NCI-H460 (cell line): ENCODE results near the gene MTG2. TPM values are rescaled to one million over a fixed set of nuclear protein-coding genes. Genes with fewer than 3 reads are reported as not detected.

Experiments
- DNase-seq: peaks from one replicate; pipeline ENCODE4 v3.0.0-alpha.2; 2016; ENCODE audit warnings: low read depth; ENCODE audit errors: extremely low read depth
- total RNA-seq: library from RNA; depleted of rRNA; stranded (reverse); fragments of >200 nt; shearing (Covaris generic); gene quantifications from 2 replicates; pipeline ENCODE4 v1.2.3, GENCODE V29; 2014

MTG2 gene
- total RNA-seq, 1 experiment from 2014 or later, result 42.3 TPM

GRCh38 chr20:62228982-62229545 lies 46.2 kb downstream of the MTG2 start:
- no peak for DNase-seq

GRCh38 chr20:62229667-62230066 lies 46.8 kb downstream of the MTG2 start:
- no peak for DNase-seq

GRCh38 chr20:62230276-62230675 lies 47.4 kb downstream of the MTG2 start:
- no peak for DNase-seq

GRCh38 chr20:62230696-62231095 lies 47.9 kb downstream of the MTG2 start:
- no peak for DNase-seq

GRCh38 chr20:62231292-62231691 lies 48.5 kb downstream of the MTG2 start:
- no peak for DNase-seq

- no peak for DNase-seq
Observed at GRCh38 chr20:62232194-62232593, 49.4 kb downstream of the MTG2 start.

- no peak for DNase-seq
Observed at GRCh38 chr20:62232770-62233645, 50.2 kb downstream of the MTG2 start.

GRCh38 chr20:62233684-62234083 lies 50.9 kb downstream of the MTG2 start:
- no peak for DNase-seq

- DNase-seq, result no peak
Observed at GRCh38 chr20:62234339-62234738, 51.5 kb downstream of the MTG2 start.

- DNase-seq, result no peak
Observed at GRCh38 chr20:62235001-62235776, 52.4 kb downstream of the MTG2 start.

- DNase-seq, result no peak
Observed at GRCh38 chr20:62235777-62236157, 52.9 kb downstream of the MTG2 start.

- DNase-seq, result no peak
Observed at GRCh38 chr20:62236200-62236599, 53.4 kb downstream of the MTG2 start.

- DNase-seq, result no peak
Observed at GRCh38 chr20:62236766-62237513, 54.1 kb downstream of the MTG2 start.

GRCh38 chr20:62237514-62237800 lies 54.6 kb downstream of the MTG2 start:
- no peak for DNase-seq

GRCh38 chr20:62237801-62238568 lies 55.2 kb downstream of the MTG2 start, which contains the start of gene OSBPL2:
TSS of gene OSBPL2 (plus strand) at chr20:62238521. CDS start at chr20:62256185, 17,664 bp downstream.
- DNase-seq, result peak; percentile 98

- DNase-seq, result no peak
Observed at GRCh38 chr20:62238569-62239277, 55.9 kb downstream of the MTG2 start.

- no peak for DNase-seq
Observed at GRCh38 chr20:62239278-62239879, 56.6 kb downstream of the MTG2 start.

- no peak for DNase-seq
Observed at GRCh38 chr20:62240020-62240685, 57.3 kb downstream of the MTG2 start.

GRCh38 chr20:62241506-62241905 lies 58.7 kb downstream of the MTG2 start:
- DNase-seq, result no peak
